Astrocyte of the cerebellum (primary cell): ENCODE measurements around the gene TRIOBP.

ENCODE experiments used
- DNase-seq: peaks from one replicate; pipeline ENCODE4 v3.0.0-alpha.2; 2011; ENCODE audit warnings: low read depth
- H3K4me3 ChIP-seq: 2 replicates; pipeline ENCODE4 v1.5.1; 2011; ENCODE audit warnings: mild to moderate bottlenecking, low read depth, low read length, moderate library complexity
- CTCF ChIP-seq: IDR thresholded peaks from 2 replicates; pipeline ENCODE4 v1.5.1; 2012; ENCODE audit warnings: low read length, low read depth, moderate library complexity, mild to moderate bottlenecking; ENCODE audit errors: missing control alignments
- in situ Hi-C: cut with HindIII; loops from 2 replicates; pipeline ENCODE4 v1.10.0; 2017; ENCODE audit warnings: low sequenced_read_pairs

Gene TRIOBP

GRCh38 chr22:37765953-37766576, 69.2 kb downstream of the TRIOBP start:
- in situ Hi-C loops = no loop called here
- no peak for TF ChIP-seq CTCF
- no peak overlapping the region for H3K4me3 ChIP-seq
- DNase-seq = no peak

GRCh38 chr22:37768273-37768672, 71.4 kb downstream of the TRIOBP start:
- in situ Hi-C loops = no loop called here
- H3K4me3 ChIP-seq = no peak overlapping the region
- no peak for DNase-seq
- peak; percentile 41 for TF ChIP-seq CTCF

- no peak for DNase-seq
- in situ Hi-C loops = no loop called here
- no peak for TF ChIP-seq CTCF
- no peak overlapping the region for H3K4me3 ChIP-seq
Measured at GRCh38 chr22:37769056-37769455, 72.2 kb downstream of the TRIOBP start.

GRCh38 chr22:37771081-37771480, 74.2 kb downstream of the TRIOBP start:
- no peak for TF ChIP-seq CTCF
- H3K4me3 ChIP-seq = no peak overlapping the region
- in situ Hi-C loops = no loop called here
- no peak for DNase-seq

- no peak for TF ChIP-seq CTCF
- no peak for DNase-seq
- no peak overlapping the region for H3K4me3 ChIP-seq
- in situ Hi-C loops = no loop called here
Measured at GRCh38 chr22:37771702-37772427, 75.0 kb downstream of the TRIOBP start.

GRCh38 chr22:37774728-37775127, 77.9 kb downstream of the TRIOBP start:
- in situ Hi-C loops = no loop called here
- no peak for DNase-seq
- no peak for TF ChIP-seq CTCF
- no peak overlapping the region for H3K4me3 ChIP-seq
